GM19455 (cell line): Measurements from ENCODE around the gene TRMT61A.

Experiments
- ATAC-seq: cut with Tn5 transposase; IDR thresholded peaks from one replicate; pipeline ENCODE4 v1.9.1; 2021; ENCODE audit not compliant: unreplicated experiment

TRMT61A gene

GRCh38 chr14:103533999-103534575 lies 5.1 kb downstream of the TRMT61A start:
- no peak for ATAC-seq

GRCh38 chr14:103534576-103535061 lies 5.6 kb downstream of the TRMT61A start:
- ATAC-seq, result no peak

GRCh38 chr14:103535081-103535890 lies 6.3 kb downstream of the TRMT61A start:
- no peak for ATAC-seq

GRCh38 chr14:103535891-103536565 lies 7.0 kb downstream of the TRMT61A start:
- no peak for ATAC-seq

GRCh38 chr14:103536693-103537092 lies 7.7 kb downstream of the TRMT61A start:
- no peak for ATAC-seq

GRCh38 chr14:103537175-103537990 lies 8.4 kb downstream of the TRMT61A start:
- no peak for ATAC-seq

- ATAC-seq, result no peak
Measured at GRCh38 chr14:103538291-103539055, 9.5 kb downstream of the TRMT61A start.

GRCh38 chr14:103539056-103539825 lies 10.2 kb downstream of the TRMT61A start:
- no peak for ATAC-seq

GRCh38 chr14:103540821-103541708 lies 12.1 kb downstream of the TRMT61A start:
- ATAC-seq, result no peak

- no peak for ATAC-seq
Measured at GRCh38 chr14:103541709-103542604, 13.0 kb downstream of the TRMT61A start.

GRCh38 chr14:103542605-103543088 lies 13.7 kb downstream of the TRMT61A start:
- ATAC-seq, result no peak

- no peak for ATAC-seq
Measured at GRCh38 chr14:103543140-103543539, 14.1 kb downstream of the TRMT61A start.

- ATAC-seq, result no peak
Measured at GRCh38 chr14:103543721-103544387, 14.9 kb downstream of the TRMT61A start.

GRCh38 chr14:103544388-103545218 lies 15.6 kb downstream of the TRMT61A start:
- no peak for ATAC-seq

- no peak for ATAC-seq
Measured at GRCh38 chr14:103545219-103545914, 16.4 kb downstream of the TRMT61A start.
